ENCODE measurements around the gene SGTA.
"Not testable (repeated sequence)": the region's sequence is repeated elsewhere in the genome, so short reads cannot be mapped to it uniquely, and the experiment has no call there.

Gene SGTA

DNA sequence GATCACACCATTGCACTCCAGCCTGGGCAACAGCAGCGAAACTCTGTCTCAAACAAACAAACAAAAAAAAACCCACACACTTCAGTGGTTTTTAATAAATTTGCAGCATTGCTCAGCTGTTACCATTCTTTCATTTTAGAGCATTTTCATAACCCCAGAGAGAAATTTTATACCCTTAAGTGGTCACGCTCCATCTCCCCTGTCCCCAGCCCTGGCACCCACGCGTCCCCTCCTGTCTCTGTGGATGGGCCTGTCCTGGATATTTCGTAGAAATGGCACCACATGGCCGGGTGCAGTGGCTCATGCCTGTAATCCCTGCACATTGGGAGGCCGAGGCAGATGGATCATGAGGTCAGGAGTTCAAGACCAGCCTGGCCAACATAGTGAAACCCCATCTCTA lies 10.1 kb upstream of the SGTA start:
- no peak for DNase-seq (ENCODE audit: low spot score)

DNA sequence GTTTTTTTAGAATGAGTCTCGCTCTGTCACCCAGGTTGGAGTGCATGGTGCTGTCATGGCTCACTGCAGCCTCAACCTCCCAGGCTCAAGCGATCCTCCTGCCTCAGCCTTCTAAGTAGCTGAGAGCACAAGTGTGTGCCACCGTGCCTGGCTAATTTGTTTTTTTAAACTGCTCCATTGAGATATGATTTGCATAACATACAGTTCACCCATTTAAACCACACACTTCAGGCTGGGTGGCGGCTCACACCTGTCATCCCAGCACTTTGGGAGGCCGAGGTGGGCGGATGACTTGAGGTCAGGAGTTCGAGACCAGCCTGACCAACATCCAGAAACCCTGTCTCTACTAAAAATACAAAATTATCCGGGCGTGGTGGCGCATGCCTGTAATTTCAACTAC lies 9.6 kb upstream of the SGTA start:
- DNase-seq (ENCODE audit: low spot score): not testable (repeated sequence)

DNA sequence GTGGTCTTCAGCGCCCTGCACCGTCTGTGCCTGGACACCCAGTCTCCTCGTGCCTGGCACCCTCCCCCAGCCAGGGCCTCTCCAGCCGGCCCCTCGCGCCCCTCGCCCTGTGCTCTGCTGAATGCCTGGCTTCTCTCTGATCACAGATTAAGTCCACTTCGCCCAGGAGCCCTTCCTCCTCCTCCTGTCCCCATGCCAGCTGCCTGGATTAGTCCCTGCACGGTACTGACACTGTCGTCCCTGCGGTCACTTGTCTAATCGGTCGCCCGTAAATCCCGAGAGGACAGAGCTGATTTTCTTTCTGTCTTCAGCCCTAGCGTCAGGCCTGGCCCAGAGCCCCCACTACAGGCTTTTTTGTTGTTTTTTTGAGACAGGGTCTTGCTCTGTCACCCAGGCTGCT lies 8.8 kb upstream of the SGTA start:
- no peak for DNase-seq (ENCODE audit: low spot score)

DNA sequence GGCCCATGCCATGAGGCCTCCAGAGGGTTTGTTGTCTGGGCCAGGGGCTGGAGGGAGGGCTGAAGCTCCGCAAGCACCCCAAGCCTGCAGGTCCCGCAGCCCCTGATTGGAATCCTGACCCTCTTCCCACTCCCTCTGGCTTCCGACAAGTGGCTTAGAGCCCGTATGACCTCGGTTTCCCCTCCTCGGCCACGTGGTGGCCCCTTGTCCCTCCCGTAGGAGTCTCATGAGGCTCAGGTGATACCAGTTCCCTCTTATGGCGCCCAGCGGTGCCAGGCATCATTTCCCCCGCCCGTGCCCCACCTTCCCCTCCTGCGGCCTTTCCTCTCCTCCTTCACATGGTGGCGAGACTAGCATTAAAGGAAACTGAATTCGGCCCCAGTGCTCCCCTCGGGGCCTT lies 8.4 kb upstream of the SGTA start:
- no peak for DNase-seq (ENCODE audit: low spot score)

DNA sequence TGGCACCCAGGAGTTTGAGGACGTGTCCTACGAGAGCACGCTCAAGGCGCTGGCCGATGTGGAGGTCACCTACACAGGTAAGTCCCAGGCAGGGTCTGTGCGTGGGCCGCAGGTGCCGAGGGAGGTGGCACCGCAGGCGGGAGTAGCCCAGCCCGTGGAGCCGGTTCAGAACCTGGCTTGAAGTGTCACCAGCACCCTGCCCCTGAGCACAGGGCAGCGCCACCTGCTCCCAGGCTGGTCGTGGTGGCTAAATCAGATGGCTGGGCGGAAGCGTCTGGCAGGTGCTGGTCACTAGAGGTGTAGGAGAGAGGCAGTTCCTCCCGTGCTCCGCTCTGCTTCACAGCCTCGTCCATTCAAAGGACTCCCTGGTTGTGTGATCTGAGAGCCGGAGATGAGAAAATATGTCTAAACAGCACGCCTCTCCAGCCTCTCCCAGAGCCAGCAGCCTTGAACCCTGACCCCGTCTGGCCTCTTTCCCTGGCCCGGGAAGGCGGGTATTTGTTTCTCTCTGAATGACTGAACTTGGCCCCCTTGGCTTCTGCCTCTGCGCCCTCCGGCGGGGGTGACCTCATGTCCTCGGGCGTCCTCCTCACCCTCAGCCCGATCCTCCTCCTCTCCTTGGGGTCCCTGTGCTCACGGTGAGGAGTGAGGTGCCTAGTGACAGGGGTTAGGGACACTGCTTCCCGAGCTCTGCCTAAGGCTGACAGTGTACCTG lies 7.6 kb upstream of the SGTA start:
- DNase-seq (ENCODE audit: low spot score): no peak

DNA sequence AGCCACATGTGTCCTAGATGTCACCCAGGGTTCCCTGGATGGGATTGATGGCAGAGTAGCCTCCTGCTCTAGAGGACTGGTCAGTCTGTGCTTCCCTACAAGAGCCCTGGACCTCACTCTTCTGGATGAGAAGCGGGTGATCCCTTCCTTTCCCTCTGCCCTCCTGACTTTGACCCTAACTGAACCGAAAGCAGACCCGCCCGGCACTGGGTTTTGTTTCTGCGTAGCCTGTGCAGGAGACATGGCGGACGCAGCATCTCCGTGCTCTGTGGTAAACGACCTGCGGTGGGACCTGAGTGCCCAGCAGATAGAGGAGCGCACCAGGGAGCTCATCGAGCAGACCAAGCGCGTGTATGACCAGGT lies 7.1 kb upstream of the SGTA start:
- DNase-seq (ENCODE audit: low spot score): no peak

DNA sequence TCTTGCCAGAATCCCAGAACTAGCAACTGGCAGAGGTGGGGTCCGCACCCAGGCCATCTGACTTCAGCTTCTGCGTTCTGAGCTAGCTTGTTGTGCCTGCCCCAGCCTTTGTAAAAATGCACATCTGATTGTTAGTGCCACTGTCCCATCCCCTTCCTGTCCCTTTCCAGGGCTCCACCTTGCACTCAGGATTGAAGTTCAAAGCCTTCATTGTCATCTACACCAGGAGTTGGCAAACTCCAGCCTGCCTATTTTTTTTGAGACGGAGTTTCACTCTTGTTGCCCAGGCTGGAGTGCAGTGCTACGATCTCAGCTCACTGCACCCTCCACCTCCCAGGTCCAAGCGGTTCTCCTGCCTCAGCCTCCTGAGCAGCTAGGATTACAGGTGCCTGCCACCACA lies 5.2 kb upstream of the SGTA start:
- DNase-seq (ENCODE audit: low spot score): no peak

DNA sequence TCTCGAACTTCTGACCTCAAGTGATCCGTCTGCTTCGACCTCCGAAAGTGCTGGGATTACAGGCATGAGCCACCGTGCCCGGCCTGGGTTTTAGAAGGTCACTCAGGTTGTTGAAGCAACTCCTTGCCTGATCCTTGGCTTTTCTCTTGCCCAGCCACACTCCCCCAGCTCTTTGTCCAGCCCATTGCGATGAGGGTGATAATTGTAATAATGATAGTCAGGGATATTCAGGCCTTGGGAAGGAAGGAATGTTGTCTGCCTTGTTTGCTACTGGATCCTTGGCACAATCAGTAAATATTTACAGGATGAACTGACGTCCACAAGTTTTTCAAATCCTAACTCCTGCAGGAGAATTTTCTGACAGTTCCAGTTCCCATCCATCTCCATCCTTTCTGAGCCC lies 4.0 kb upstream of the SGTA start:
- DNase-seq (ENCODE audit: low spot score): no peak

DNA sequence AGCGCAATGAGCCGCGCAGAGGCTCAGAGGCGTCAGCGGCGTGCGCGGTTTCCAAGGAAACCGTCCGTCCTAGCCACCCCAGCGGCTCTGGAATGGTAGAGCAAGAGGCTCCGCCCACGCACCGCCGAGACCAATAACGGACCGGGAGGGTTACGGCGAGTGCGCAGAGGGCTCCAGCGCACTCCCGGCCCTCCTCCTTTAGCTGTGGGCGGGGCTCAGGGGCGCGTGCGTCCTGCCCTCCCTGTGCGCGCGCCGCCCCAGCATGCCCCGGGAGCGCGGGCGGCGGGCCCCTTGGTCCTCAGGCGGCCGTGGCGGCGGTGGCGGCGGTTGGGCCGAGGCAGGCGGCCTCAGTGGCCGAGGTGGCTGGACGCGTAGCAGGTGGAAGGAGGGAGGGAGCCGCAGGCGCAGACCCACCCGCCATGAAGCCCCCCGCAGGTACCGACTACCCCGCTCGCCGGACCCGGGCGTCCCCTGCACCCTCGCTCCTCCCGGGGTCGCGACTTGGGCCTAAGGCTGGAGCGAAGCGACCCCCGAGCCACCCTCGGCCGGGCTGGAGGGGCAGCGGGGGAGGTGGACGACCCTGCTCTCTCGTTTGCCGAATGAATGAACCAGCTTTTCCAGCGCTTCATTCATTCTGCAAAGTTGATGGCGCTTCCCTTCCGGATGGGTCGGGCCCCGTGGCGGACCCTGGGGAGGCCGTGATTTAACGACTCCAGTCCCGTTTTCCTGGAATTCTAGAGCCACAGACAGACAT lies 2.3 kb upstream of the SGTA start, which contains the start of gene THOP1:
Gene THOP1, plus strand, starts transcription at position 260 of the 754 bp plus-strand sequence. Its CDS starts 160 bp downstream, at position 420.
- peak; percentile 99 for DNase-seq (ENCODE audit: low spot score)

DNA sequence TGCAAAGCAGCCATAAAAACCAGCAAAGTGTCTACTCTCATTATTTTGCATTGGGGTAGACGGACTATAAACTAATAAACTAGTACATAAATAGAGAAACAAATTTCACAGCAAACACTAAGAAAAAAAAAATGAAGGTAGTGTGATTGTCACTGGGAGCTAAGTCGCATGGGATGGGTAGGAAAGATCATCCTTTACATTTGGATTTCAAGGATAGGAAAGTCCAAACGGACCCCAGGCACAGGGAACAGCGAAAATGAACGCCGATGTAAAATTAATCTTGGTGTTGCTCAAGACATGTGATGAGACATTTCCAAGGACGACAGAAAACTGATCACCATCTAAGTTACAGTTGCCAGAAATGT lies 690 bp upstream of the SGTA start:
- DNase-seq (ENCODE audit: low spot score): no peak

DNA sequence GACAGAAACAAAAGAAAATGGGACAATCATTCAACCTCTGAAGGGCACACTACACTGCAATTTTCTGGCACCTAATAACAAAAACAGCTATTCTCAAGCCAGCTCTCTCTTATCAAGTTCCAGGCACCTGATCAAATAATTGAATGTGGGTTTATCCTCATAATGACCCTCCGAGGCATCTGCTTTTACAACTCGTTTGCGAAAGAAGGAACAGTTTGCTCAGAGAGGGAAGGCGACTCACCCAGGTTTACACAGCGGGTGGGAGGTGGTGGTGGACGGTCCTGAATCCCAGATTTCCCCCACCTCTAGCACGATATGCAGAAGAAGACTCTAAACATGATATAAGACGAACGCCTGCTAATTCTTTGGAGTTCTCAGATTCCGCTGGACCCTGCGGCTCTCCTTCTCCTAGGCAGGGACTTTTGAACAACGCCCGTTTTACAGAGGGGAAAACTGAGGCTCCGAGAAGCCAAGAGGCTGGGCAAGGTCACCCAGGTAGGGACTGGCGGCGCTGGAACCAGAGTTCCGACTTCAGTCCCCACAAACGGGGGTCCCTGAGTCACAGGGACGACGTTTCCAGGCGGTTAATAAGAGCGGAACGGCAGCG lies 641 bp downstream of the SGTA start:
- no peak for DNase-seq (ENCODE audit: low spot score)

DNA sequence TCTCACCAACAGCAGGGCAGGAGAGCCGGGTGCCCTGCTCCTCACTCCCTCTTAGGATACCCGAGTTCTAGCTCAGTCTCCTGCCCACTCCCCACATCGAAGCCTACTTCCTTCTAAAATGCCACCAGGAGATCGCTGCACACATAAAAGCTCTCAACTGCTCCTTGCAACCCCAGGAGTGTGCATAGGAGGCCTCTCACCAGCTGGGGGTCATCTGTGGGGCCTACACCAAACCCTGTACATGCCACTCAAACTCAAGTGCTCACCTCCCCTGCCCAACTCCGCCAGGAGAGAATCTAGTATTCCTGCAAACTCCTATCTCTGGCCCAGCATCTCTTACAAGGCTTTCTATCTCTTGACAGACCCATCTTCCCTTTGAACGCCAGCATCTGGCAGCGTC lies 2.8 kb downstream of the SGTA start:
- no peak for DNase-seq (ENCODE audit: low spot score)

DNA sequence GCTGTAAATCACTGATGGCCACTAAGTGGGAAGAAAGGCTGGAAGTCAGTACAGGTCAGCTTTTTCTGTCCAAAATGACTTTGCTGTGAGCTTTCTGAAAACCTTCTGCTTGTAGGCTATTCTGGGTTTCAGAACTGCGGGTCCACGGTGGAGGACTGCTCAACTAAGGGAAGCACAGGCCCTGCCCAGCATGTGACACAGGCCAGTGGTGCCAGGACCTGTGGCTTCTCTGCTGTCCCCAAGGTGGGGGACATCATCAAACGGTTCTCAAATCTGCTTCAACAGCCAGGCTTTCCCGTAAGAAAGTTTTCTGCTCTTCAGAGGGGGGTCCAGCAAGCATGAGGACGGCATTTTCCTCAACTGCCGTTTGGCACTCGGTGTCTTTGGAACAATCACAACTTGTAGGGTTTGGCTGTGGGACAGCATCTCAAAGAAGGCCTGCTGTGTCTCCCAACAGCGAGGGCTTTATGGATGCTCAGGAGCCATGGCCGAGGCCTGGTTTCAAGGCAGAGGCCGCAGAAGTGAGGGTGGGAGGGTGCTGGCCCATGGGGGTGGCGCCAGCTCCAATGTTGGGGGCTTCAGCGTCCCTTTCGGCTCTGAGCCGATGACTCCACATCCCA lies 3.8 kb downstream of the SGTA start:
- no peak for DNase-seq (ENCODE audit: low spot score)

DNA sequence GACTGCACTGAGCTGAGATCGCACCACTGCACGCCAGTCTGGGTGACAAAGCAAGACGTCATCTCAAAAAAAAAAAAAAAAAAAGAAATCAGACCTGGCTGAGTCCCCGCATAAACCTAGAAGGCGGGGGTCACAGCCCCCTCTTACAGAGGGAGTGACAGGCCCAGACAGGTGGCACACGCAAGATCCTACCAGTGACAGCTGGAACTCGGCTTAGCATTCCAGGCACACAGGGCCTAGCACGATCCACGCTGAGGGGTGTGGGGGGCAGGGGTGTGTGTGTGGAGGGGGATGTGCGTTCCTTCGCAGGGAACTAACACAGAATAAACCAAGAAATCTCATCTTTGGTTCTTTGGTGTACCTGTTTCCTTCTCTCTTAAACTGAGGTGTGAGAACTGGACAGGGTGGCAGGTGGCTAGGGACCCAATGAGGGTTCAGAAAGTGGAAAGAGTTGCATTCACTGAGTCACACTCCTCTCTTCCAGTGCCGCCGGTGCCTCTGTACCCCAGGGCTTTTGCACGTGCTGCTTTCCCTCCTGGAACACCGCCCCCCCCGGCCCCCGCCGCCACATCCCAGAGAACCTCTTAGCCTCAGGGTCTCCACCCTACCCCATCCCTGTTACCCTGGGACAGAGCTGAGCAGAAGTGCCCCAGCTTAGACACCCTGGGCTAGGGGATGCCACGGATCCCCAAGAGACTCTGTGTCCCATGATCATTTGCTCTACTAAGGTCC lies 5.0 kb downstream of the SGTA start:
- DNase-seq (ENCODE audit: low spot score): no peak

DNA sequence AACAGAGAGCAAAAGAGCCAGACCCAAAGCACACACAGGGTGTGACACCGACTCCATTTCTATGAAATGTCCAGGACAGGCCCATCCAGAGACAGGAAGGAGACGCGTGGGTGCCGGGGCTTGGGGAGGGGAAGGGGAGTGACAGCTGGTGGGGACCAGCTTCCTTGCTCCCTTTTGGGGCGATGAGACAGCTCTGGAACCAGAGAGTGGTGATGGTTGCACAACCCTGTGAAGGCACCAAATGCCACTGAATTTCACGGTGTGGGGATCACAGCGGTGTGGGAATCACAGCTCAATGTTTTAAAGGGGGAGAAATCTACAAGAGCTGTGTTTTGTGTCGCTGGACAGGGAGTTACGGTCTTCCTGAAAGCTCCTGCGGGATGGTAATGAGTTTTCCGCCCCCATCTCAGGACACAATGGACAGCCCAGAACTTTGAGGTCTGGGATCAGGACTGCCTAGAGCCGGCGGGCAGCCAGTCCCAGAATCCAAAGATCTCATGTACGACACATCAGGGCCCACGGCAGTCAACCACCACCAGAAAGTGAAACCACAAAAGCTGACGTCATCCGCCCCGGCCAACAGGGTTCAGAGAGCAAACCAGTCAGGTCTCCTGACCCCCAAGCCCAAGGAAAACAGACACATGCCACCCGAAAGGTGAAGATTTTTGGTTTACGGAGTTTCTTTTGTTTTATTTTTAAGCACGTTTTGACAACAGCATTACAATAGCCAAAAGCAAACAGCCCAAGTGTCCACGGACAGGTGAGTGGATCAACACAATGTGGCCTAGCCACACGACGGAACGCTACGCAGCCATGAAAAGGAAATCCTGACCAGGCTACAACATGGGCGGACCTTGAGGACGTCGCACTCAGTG lies 7.3 kb downstream of the SGTA start:
- DNase-seq (ENCODE audit: low spot score): peak; percentile 74

DNA sequence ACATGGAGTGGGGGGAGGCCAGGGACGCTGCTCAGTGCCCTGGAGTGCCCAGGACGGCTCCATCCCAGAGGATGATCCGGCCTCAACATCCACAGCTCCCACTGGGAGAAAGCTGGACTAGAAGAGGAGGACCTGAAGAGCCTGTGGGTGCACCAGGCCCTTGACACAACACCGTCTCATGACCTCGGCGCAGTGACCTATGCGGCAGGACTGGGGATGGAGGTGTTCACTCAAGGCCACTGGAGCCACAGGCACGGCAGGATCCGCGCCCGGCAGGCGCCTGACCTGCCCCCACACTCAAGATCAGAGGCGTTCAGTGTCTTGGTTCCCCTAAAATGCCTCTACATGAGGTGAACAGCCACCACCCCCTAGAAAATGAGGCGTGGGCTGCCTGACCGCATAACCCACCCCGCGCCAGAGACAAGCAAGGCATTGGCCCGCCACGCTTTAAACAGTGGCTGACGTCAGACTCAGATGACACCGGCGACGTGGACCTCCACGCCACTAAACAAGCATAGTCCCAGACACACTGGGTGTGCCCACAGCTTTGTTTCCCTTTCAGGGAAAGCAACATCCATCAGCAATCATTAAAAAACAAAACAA lies 8.0 kb downstream of the SGTA start:
- DNase-seq (ENCODE audit: low spot score): no peak

DNA sequence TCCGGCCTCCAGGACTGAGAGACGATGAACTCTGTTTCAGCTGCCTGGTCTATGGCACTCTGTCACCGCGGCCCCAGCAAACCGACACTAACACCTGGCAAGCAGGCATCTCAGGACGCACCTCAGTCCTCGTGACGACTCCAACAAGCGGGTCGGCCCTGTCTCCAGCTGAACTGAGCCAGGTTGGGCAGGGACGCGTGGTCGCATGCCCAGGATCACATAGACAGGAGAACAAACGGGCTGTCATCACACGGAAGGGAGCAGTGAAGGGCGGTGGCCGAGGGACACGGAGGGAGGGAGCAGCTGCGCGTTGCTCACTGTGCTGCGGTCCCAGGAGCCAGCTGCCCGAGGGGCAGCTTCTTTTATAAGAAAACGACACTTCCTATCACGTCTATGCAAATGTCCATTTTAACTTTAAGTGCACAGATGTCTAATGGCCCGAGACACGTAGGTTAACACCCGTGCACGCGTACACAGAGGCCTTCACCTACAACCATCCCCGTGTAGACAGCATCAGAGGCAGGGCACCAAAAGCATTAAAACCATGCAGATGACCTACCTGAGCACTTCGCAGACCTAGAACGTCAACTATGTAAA lies 8.9 kb downstream of the SGTA start:
- no peak for DNase-seq (ENCODE audit: low spot score)

DNA sequence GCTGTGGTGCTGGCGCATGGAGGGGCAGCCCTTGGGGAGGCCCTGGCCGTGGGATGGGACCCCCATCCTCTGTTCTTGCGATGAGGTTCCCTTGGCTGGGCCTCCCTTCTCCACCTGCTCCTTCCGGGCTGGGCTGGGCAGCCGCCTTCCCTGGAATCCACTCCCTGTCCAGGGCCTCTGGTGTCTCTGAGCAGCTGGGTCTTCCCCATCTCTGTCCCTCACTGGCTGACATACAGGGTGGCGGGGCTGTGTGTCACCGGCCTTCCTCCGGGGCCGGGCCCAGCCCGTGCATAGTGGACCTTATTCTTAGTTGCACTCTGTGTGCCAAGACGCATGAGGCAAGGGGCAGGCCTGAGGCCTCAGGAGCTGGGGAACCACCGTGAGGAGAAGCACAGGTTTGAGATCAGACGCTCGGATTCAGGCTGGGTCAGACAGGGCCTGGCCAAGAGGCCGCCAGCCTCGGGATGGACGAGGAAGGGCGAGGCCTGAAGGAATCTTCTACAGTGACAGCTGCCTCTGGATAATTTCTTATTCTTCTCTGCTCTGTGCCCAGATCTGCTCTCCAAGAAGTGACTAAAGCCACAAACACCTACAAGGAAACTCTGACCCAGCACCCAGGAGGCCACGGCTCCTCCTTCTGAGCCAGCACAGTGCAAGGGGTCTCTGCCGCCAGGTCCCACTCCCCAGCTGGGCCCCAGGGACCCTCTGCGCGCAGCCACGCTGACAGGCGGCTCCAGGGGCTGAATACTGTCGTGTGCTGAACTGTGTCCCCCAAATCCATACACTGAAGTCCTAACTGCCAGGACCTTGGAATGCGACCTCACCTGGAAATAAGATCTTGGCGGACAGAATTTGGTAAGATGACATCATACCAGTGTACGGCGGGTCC lies 11.0 kb downstream of the SGTA start:
- DNase-seq (ENCODE audit: low spot score): no peak
